Activated CD4-positive, alpha-beta T cell treated with anti-CD3 and anti-CD28 coated beads, Interleukin-2, Interleukin-6, amounts not matched to agents 100 ng/mL and 50 ng/mL, durations not matched to agents 16 hours and 8 hours (primary cell): ENCODE results near the gene FAM234B.
"Not testable (repeated sequence)": the region's sequence is repeated elsewhere in the genome, so short reads cannot be mapped to it uniquely, and the experiment has no call there.

ENCODE experiments used
- DNase-seq: peaks from one replicate; pipeline ENCODE4 v3.0.0-alpha.2; 2020

Gene FAM234B

GRCh38 chr12:13023811-13024530 is 20.2 kb upstream of the FAM234B start:
- peak; percentile 6 for DNase-seq

- no peak for DNase-seq
These were observed 19.7 kb upstream of the FAM234B start for GRCh38 chr12:13024531-13024916.

- DNase-seq: no peak
These were observed 17.9 kb upstream of the FAM234B start for GRCh38 chr12:13026286-13026685.

- DNase-seq: no peak
These were observed 17.1 kb upstream of the FAM234B start for GRCh38 chr12:13027032-13027431.

GRCh38 chr12:13027508-13027907 is 16.7 kb upstream of the FAM234B start:
- DNase-seq: no peak

- no peak for DNase-seq
These were observed 15.2 kb upstream of the FAM234B start for GRCh38 chr12:13028825-13029570.

GRCh38 chr12:13030541-13031291 is 13.5 kb upstream of the FAM234B start:
- DNase-seq: no peak

- no peak for DNase-seq
These were observed 12.0 kb upstream of the FAM234B start for GRCh38 chr12:13032164-13032563.

GRCh38 chr12:13033476-13033875 is 10.7 kb upstream of the FAM234B start:
- no peak for DNase-seq

GRCh38 chr12:13035335-13035734 is 8.8 kb upstream of the FAM234B start:
- not testable (repeated sequence) for DNase-seq

GRCh38 chr12:13036881-13037280 is 7.3 kb upstream of the FAM234B start:
- no peak for DNase-seq

- no peak for DNase-seq
These were observed 5.6 kb upstream of the FAM234B start for GRCh38 chr12:13038491-13039161.

- DNase-seq: no peak
These were observed 4.7 kb upstream of the FAM234B start for GRCh38 chr12:13039328-13039956.

- DNase-seq: no peak
These were observed 3.0 kb upstream of the FAM234B start for GRCh38 chr12:13041224-13041623.

- DNase-seq: no peak
These were observed 1.4 kb upstream of the FAM234B start for GRCh38 chr12:13042666-13043230.

- DNase-seq: no peak
These were observed 722 bp downstream of the FAM234B start for GRCh38 chr12:13044906-13045299.

- no peak for DNase-seq
These were observed 1.6 kb downstream of the FAM234B start for GRCh38 chr12:13045816-13046215.

- DNase-seq: peak; percentile 67
These were observed 2.8 kb downstream of the FAM234B start for GRCh38 chr12:13046964-13047363.

GRCh38 chr12:13049816-13050215 is 5.6 kb downstream of the FAM234B start:
- no peak for DNase-seq

- peak; percentile 47 for DNase-seq
These were observed 8.2 kb downstream of the FAM234B start for GRCh38 chr12:13052421-13052820.

- DNase-seq: not testable (repeated sequence)
These were observed 9.4 kb downstream of the FAM234B start for GRCh38 chr12:13053617-13054016.

- DNase-seq: no peak
These were observed 16.4 kb downstream of the FAM234B start for GRCh38 chr12:13060581-13060980.
